H1 (cell line): ENCODE measurements around the gene MDM4. TPM values are rescaled to one million over a fixed set of nuclear protein-coding genes. Genes with fewer than 3 reads are reported as not detected.
A peak's percentile ranks its signal among the peaks of the same experiment; 100 is the strongest.

Experiments
- CTCF ChIA-PET: fragments of 300-600 bp; sonication (Branson Sonifier 250); formaldehyde crosslinking; loops from one replicate; lab custom pipeline; 2021; ENCODE audit not compliant: partially characterized antibody; lab: Charles Lee
- POLR2A ChIA-PET: fragments of 300-600 bp; sonication (Branson Sonifier 250); formaldehyde crosslinking; loops from one replicate; lab custom pipeline; 2021; ENCODE audit warnings: inconsistent platforms; ENCODE audit not compliant: partially characterized antibody; lab: Charles Lee
- DNase-seq, 2 experiments: peaks; one replicate each; pipeline versions ENCODE4 v3.0.0 to v3.0.0-alpha.2; 2010 to 2022; ENCODE audit warnings: low spot score in 2 of 2, low read depth in 1 of 2, mixed read lengths in 1 of 2
- FAIRE-seq: peaks from 2 replicates; lab custom pipeline; 2011; peaks lifted over from hg19 to GRCh38; lab: Jason Lieb, UNC
- H2AFZ ChIP-seq: 2 replicates; pipeline ENCODE4 v1.8.1; 2012; ENCODE audit warnings: low read length, inconsistent platforms
- H2AK5ac ChIP-seq: 2 replicates; pipeline ENCODE4 v1.6.1; 2013; ENCODE audit warnings: low read depth, low read length
- H2BK120ac ChIP-seq: replicated peaks from 2 replicates; pipeline ENCODE3; 2013; ENCODE audit warnings: low read depth, low read length, inconsistent platforms
- H2BK12ac ChIP-seq: 2 replicates; pipeline ENCODE4 v1.6.1; 2013; ENCODE audit warnings: low read depth, low read length
- H2BK15ac ChIP-seq: 2 replicates; pipeline ENCODE4 v1.6.1; 2013; ENCODE audit warnings: low read length
- H2BK20ac ChIP-seq: 2 replicates; pipeline ENCODE4 v1.6.1; 2013; ENCODE audit warnings: low read length
- H2BK5ac ChIP-seq: 2 replicates; pipeline ENCODE4 v1.6.1; 2013; ENCODE audit warnings: low read depth, low read length
- H3K14ac ChIP-seq: 2 replicates; pipeline ENCODE4 v1.6.1; 2013; ENCODE audit warnings: inconsistent platforms; ENCODE audit not compliant: insufficient read length
- H3K18ac ChIP-seq: 2 replicates; pipeline ENCODE4 v1.6.1; 2013; ENCODE audit warnings: low read length; ENCODE audit errors: extremely low read depth
- H3K23ac ChIP-seq: 2 replicates; pipeline ENCODE4 v1.6.1; 2013; ENCODE audit warnings: inconsistent platforms; ENCODE audit not compliant: insufficient read length
- H3K23me2 ChIP-seq: 2 replicates; pipeline ENCODE4 v1.6.1; 2013; ENCODE audit warnings: low read depth, low read length
- H3K27ac ChIP-seq: 2 replicates; pipeline ENCODE4 v1.6.1; 2011; ENCODE audit warnings: low read depth, low read length, inconsistent platforms
- H3K27me3 ChIP-seq, 4 experiments: replicated peaks in 1 of 4; 1 replicate in 1 of 4; 2 replicates in 3 of 4; pipeline versions ENCODE4 v1.6.1 to v1.8.1; 2011 to 2013; ENCODE audit warnings: low read length in 3 of 4, mild to moderate bottlenecking in 3 of 4, inconsistent platforms in 2 of 4, mixed read lengths in 2 of 4, moderate library complexity in 1 of 4; ENCODE audit not compliant: control insufficient read depth in 3 of 4, insufficient read depth in 3 of 4; ENCODE audit errors: extremely low read depth in 1 of 4
- H3K36me3 ChIP-seq, 4 experiments: 2 replicates each; pipeline versions ENCODE4 v1.6.1 to v1.8.1; 2011 to 2013; ENCODE audit warnings: mild to moderate bottlenecking in 4 of 4, low read length in 3 of 4, moderate library complexity in 2 of 4, control low read depth in 1 of 4, inconsistent platforms in 1 of 4; ENCODE audit not compliant: insufficient read depth in 4 of 4, control insufficient read depth in 2 of 4
- H3K4ac ChIP-seq: replicated peaks from 2 replicates; pipeline ENCODE3; 2013; ENCODE audit warnings: low read length, low read depth, mixed read lengths, inconsistent platforms; ENCODE audit not compliant: insufficient read length
- H3K4me1 ChIP-seq, 4 experiments: replicated peaks in 1 of 4; 1 replicate in 1 of 4; 2 replicates in 3 of 4; pipeline versions ENCODE4 v1.6.1 to v1.8.1; 2011 to 2013; ENCODE audit warnings: low read length in 3 of 4, inconsistent platforms in 2 of 4, mixed read lengths in 1 of 4; ENCODE audit not compliant: insufficient read depth in 4 of 4, control insufficient read depth in 3 of 4
- H3K4me2 ChIP-seq, 2 experiments: 2 replicates each; pipeline versions ENCODE4 v1.6.1 to v1.8.1; 2011 to 2013; ENCODE audit warnings: low read depth in 2 of 2, low read length in 2 of 2, control low read depth in 1 of 2, inconsistent platforms in 1 of 2, mild to moderate bottlenecking in 1 of 2; ENCODE audit not compliant: insufficient read depth in 1 of 2
- H3K4me3 ChIP-seq, 4 experiments: fragments of 200-600, 300-600 bp in 1 of 4; sonication (generic), shearing (Covaris generic), sonication (Bioruptor Twin) in 1 of 4; 2 replicates each; pipeline versions ENCODE4 v1.5.1 to v1.8.1; 2011 to 2016; ENCODE audit warnings: low read length in 4 of 4, low read depth in 3 of 4, control low read depth in 2 of 4, inconsistent platforms in 2 of 4, mild to moderate bottlenecking in 2 of 4, mixed read lengths in 1 of 4, moderate library complexity in 1 of 4; ENCODE audit not compliant: insufficient read depth in 2 of 4; ENCODE audit errors: extremely low read depth in 1 of 4
- H3K56ac ChIP-seq: replicated peaks from 2 replicates; pipeline ENCODE3; 2013; ENCODE audit warnings: low read depth, mild to moderate bottlenecking, mixed read lengths, low read length, inconsistent platforms; ENCODE audit not compliant: insufficient read length
- H3K79me1 ChIP-seq: 2 replicates; pipeline ENCODE4 v1.6.1; 2013; ENCODE audit warnings: low read depth, low read length, control low read depth
- H3K79me2 ChIP-seq, 2 experiments: 2 replicates each; pipeline versions ENCODE4 v1.6.1 to v1.8.1; 2012 to 2013; ENCODE audit warnings: low read length in 2 of 2, mild to moderate bottlenecking in 2 of 2, inconsistent platforms in 1 of 2; ENCODE audit not compliant: insufficient read depth in 2 of 2, control insufficient read depth in 1 of 2
- H3K9ac ChIP-seq, 4 experiments: replicated peaks in 1 of 4; 1 replicate in 1 of 4; 2 replicates in 3 of 4; pipeline versions ENCODE4 v1.6.1 to v1.8.1; 2011 to 2013; ENCODE audit warnings: low read depth in 3 of 4, low read length in 3 of 4, control low read depth in 2 of 4, mild to moderate bottlenecking in 2 of 4, moderate library complexity in 2 of 4, inconsistent platforms in 1 of 4; ENCODE audit errors: extremely low read depth in 1 of 4
- H3K9me3 ChIP-seq, 2 experiments: 2 replicates each; pipeline versions ENCODE4 v1.6.1 to v1.8.1; 2012 to 2013; ENCODE audit warnings: mild to moderate bottlenecking in 2 of 2, moderate library complexity in 2 of 2, control low read depth in 1 of 2, inconsistent platforms in 1 of 2, low read depth in 1 of 2, low read length in 1 of 2, mixed read lengths in 1 of 2; ENCODE audit not compliant: insufficient read depth in 2 of 2
- H4K20me1 ChIP-seq, 2 experiments: replicated peaks in 1 of 2; 2 replicates each; pipeline versions ENCODE3 to v1.8.1; 2011 to 2013; ENCODE audit warnings: inconsistent platforms in 2 of 2, low read length in 2 of 2, mild to moderate bottlenecking in 1 of 2; ENCODE audit not compliant: insufficient read depth in 2 of 2, control insufficient read depth in 1 of 2
- H4K5ac ChIP-seq: 2 replicates; pipeline ENCODE4 v1.6.1; 2013; ENCODE audit warnings: low read length, low read depth, mixed read lengths, inconsistent platforms; ENCODE audit not compliant: insufficient read length
- H4K8ac ChIP-seq: 2 replicates; pipeline ENCODE4 v1.8.0; 2013; ENCODE audit warnings: mild to moderate bottlenecking, moderate library complexity, low read length, inconsistent platforms; ENCODE audit not compliant: insufficient read depth; ENCODE audit errors: extremely low read depth
- H4K91ac ChIP-seq: replicated peaks from 2 replicates; pipeline ENCODE3; 2013; ENCODE audit warnings: low read length, mixed read lengths, inconsistent platforms; ENCODE audit not compliant: insufficient read length
- CBX8 ChIP-seq: fragments of 300-800, 300-1000 bp; sonication (generic); IDR thresholded peaks from 2 replicates; pipeline ENCODE4 v1.7.1; 2016; ENCODE audit warnings: low read depth, low read length, borderline replicate concordance
- CREB1 ChIP-seq: IDR thresholded peaks from 2 replicates; pipeline ENCODE4 v1.6.1; 2012; ENCODE audit warnings: inconsistent platforms
- CTBP2 ChIP-seq: IDR thresholded peaks from 2 replicates; pipeline ENCODE4 v1.7.0; 2011; ENCODE audit warnings: borderline replicate concordance, mild to moderate bottlenecking, moderate library complexity, mixed read lengths, low read length; ENCODE audit not compliant: insufficient read depth, insufficient read length
- EZH2 ChIP-seq: fragments of 200-600 bp; sonication (generic); IDR thresholded peaks from 2 replicates; pipeline ENCODE4 v1.7.1; 2012; ENCODE audit warnings: low read depth, mild to moderate bottlenecking, moderate library complexity, low read length, inconsistent platforms; ENCODE audit not compliant: severe bottlenecking
- KDM1A ChIP-seq: fragments of 200-600, 300-600 bp; sonication (generic); IDR thresholded peaks from 2 replicates; pipeline ENCODE4 v1.7.1; 2016; ENCODE audit warnings: mild to moderate bottlenecking, low read length, borderline replicate concordance
- RAD21 ChIP-seq, 2 experiments: IDR thresholded peaks in 1 of 2; conservative IDR thresholded peaks in 1 of 2; 2 replicates each; pipeline ENCODE4 v1.6.1; 2011; ENCODE audit warnings: low read depth in 2 of 2, low read length in 2 of 2, improper control_type of control experiment in 1 of 2, inconsistent platforms in 1 of 2, mild to moderate bottlenecking in 1 of 2, moderate library complexity in 1 of 2
- RNF2 ChIP-seq: fragments of 200-900, 300-1000 bp; sonication (generic); IDR thresholded peaks from 2 replicates; pipeline ENCODE4 v1.7.1; 2016; ENCODE audit warnings: borderline replicate concordance, low read depth, mild to moderate bottlenecking, antibody characterized with exemption, low read length; ENCODE audit not compliant: poor library complexity, severe bottlenecking; ENCODE audit errors: missing control alignments
- SAP30 ChIP-seq: fragments of 300-600 bp; sonication (generic); IDR thresholded peaks from 2 replicates; pipeline ENCODE4 v1.7.1; 2012; ENCODE audit warnings: low read length, moderate library complexity, mild to moderate bottlenecking, inconsistent platforms; ENCODE audit not compliant: insufficient read depth, insufficient replicate concordance
- SIX5 ChIP-seq: IDR thresholded peaks from 2 replicates; pipeline ENCODE4 v1.6.1; 2011; ENCODE audit warnings: mild to moderate bottlenecking, low read depth, low read length
- SP2 ChIP-seq: IDR thresholded peaks from 2 replicates; pipeline ENCODE4 v1.6.1; 2012; ENCODE audit warnings: mild to moderate bottlenecking, low read length, inconsistent platforms
- ZNF274 ChIP-seq: IDR thresholded peaks from 2 replicates; pipeline ENCODE4 v1.7.0; 2012; ENCODE audit warnings: low read length, borderline replicate concordance; ENCODE audit errors: extremely low read depth
- WGBS, 2 experiments: shearing (Covaris generic) in 1 of 2; methylation state at CpG; one replicate each; pipeline versions ENCODE4 v1.1.6 to v1.1.7; 2013 to 2015; ENCODE audit warnings: low lambda C conversion rate in 2 of 2, mixed read lengths in 2 of 2, inconsistent platforms in 1 of 2, low coverage in 1 of 2, missing lambda C conversion rate in 1 of 2; ENCODE audit not compliant: insufficient replicate concordance in 2 of 2, insufficient coverage in 1 of 2, insufficient read length in 1 of 2; ENCODE audit errors: extremely low coverage in 1 of 2, missing lambda C conversion rate in 1 of 2; 5-methylcytosine and 5-hydroxymethylcytosine counted together
- polyA plus RNA-seq, 7 experiments: library from polyadenylated mRNA; depleted of rRNA in 3 of 7; stranded (reverse) in 5 of 7; unstranded in 2 of 7; fragments of >200 nt in 5 of 7; fragments of 200-250 nt in 2 of 7; gene quantifications; 1 replicate in 5 of 7; 2 replicates in 1 of 7; 4 replicates in 1 of 7; pipeline versions ENCODE4 v1.2.1 to v1.2.3, GENCODE V29; 2011 to 2013; ENCODE audit warnings: missing spikeins in 2 of 7, mixed read lengths in 2 of 7
- total RNA-seq: library from RNA; stranded (reverse); fragmentation: NEBNext Ultra II Directional; extraction: Animal tissue kit (Norgen Biotek cat#: 25700); gene quantifications from 2 replicates; pipeline ENCODE4 v1.2.1, GENCODE V29; 2021
- TF ChIP-seq, protein P1 (sequence below): IDR thresholded peaks from 2 replicates; pipeline ENCODE4 v1.6.1; 2011; ENCODE audit warnings: low read depth, mild to moderate bottlenecking, low read length; ENCODE audit not compliant: insufficient read depth

Gene MDM4
- total and polyA plus RNA-seq, 2 of the 8 experiments (the other 6 are each of a cell fraction or from before 2014, with no cell fraction given) = 10.8 to 84.9 TPM

DNA sequence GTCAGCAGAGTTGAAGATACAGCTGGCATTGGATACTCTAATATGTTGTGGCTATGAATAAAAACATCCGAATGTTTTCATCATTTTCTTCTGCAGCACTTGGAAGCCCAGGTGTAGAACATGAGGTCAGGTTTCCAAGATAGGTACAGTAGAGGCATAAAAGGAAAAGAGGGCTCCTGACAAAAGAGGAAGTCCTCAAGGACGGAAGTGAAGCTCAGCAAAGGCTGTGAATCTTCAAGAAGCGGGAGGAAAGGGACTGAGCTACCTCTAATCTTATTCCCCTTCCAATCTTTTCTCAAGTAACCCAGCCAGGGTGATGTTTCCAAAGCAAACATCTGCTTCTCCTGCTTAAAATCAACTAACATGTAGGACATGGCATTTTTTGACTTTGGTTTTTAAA lies 17.2 kb upstream of the MDM4 start:
- Histone ChIP-seq H2BK5ac (no peak overlapping the region), H3K9ac (no peak overlapping the region), H3K27ac (no peak overlapping the region), H3K18ac (no peak overlapping the region), H3K14ac (no peak overlapping the region), H3K36me3 (no peaks in the 10 kb centered on the region), H2BK20ac (no peak overlapping the region), H3K9me3 (no peaks in the 10 kb centered on the region), H4K91ac (no peak overlapping the region), H3K23ac (no peak overlapping the region), H3K4me1 (peaks cover 0 to 4% (median 1%) of the 10 kb centered on the region in 4 experiments; a peak in 1 of 7 replicates), H2BK15ac (0 out of 2 replicates have a peak overlapping the region, but pooled peaks have one; percentile 18), H3K79me1 (no peaks in the 10 kb centered on the region), H4K20me1 (no peaks in the 10 kb centered on the region), H3K23me2 (peaks cover 10% of the 10 kb centered on the region), H4K5ac (no peak overlapping the region), H2BK120ac (no peak overlapping the region), H3K4me2 (no peak overlapping the region), H3K4ac (no peak overlapping the region), H3K56ac (no peak overlapping the region), H3K27me3 (peaks cover 0 to 3% (median under 1%) of the 10 kb centered on the region in 4 experiments; a peak in 1 of 7 replicates), H2AFZ (no peak overlapping the region), H2BK12ac (no peak overlapping the region), H2AK5ac (no peak overlapping the region), H3K4me3 (no peak overlapping the region), H3K79me2 (no peaks in the 10 kb centered on the region), H4K8ac (no peak overlapping the region)
- ChIA-PET POLR2A (interaction anchor here (0.6 to 1.8 kb wide), 3 partner anchors 9 to 53 kb away, joined by 3 to 5 read pairs (median 4); no protein-coding TSS in a partner anchor), CTCF (interaction anchor here (0.7 to 49.0 kb wide), 6 partner anchors 16 to 198 kb away, joined by 3 to 2124 read pairs (median 5); no protein-coding TSS in a partner anchor)
- FAIRE-seq (no peak), DNase-seq (no peak)
- no peak for TF ChIP-seq SIX5
- no peak for TF ChIP-seq RNF2
- no peak for TF ChIP-seq CBX8
- TF ChIP-seq, protein P1, sequence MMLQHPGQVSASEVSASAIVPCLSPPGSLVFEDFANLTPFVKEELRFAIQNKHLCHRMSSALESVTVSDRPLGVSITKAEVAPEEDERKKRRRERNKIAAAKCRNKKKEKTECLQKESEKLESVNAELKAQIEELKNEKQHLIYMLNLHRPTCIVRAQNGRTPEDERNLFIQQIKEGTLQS = no peak
- no peak for TF ChIP-seq SAP30
- no peak for TF ChIP-seq KDM1A
- TF ChIP-seq EZH2 = no peak
- no peak for TF ChIP-seq ZNF274
- no peak for TF ChIP-seq CREB1
- no peak for TF ChIP-seq SP2
- TF ChIP-seq RAD21 (IDR thresholded peaks at IDR 0.05 in 1 of 2, conservative IDR thresholded peaks at IDR 0.05 in 1 of 2; ENCODE audit: low read depth in 2 of 2, low read length in 2 of 2) = no peak
- TF ChIP-seq CTBP2 = no peak
- 82% methylated on average over 3 of the region's 3 CpGs; no CpG with 5 or more reads in 1 of the 2 experiments for WGBS, 2 experiments
